Liver (tissue), 9 donors: ENCODE data around the gene GALNT16. TPM values are rescaled to one million over a fixed set of nuclear protein-coding genes. Genes with fewer than 3 reads are reported as not detected.

ENCODE experiments used
- DNase-seq: peaks from one replicate; pipeline ENCODE4 v3.0.0-alpha.2; 2017; ENCODE audit warnings: low spot score
- H3K27ac ChIP-seq, 2 donors: one replicate each; pipeline ENCODE4 v1.7.0; 2013; ENCODE audit warnings: inconsistent platforms in 2 of 2, low read length in 2 of 2, control low read depth in 1 of 2, low read depth in 1 of 2, mild to moderate bottlenecking in 1 of 2
- H3K27me3 ChIP-seq, 4 donors: one replicate each; pipeline versions ENCODE4 v1.6.1 to v1.7.0; 2013; ENCODE audit warnings: low read length in 3 of 4, inconsistent platforms in 1 of 4, mild to moderate bottlenecking in 1 of 4, moderate library complexity in 1 of 4; ENCODE audit not compliant: control insufficient read depth in 4 of 4, insufficient read depth in 4 of 4
- H3K36me3 ChIP-seq, 4 donors: one replicate each; pipeline versions ENCODE4 v1.6.1 to v1.7.0; 2013; ENCODE audit warnings: low read length in 3 of 4, mild to moderate bottlenecking in 3 of 4, low read depth in 1 of 4, moderate library complexity in 1 of 4; ENCODE audit not compliant: control insufficient read depth in 4 of 4, insufficient read depth in 3 of 4
- H3K4me1 ChIP-seq, 4 donors: one replicate each; pipeline versions ENCODE4 v1.6.1 to v1.7.0; 2013; ENCODE audit warnings: low read length in 3 of 4, mild to moderate bottlenecking in 3 of 4, moderate library complexity in 1 of 4; ENCODE audit not compliant: control insufficient read depth in 4 of 4, insufficient read depth in 4 of 4
- H3K4me3 ChIP-seq, 3 donors: one replicate each; pipeline versions ENCODE4 v1.6.1 to v1.7.0; 2013; ENCODE audit warnings: low read length in 3 of 3, control low read depth in 1 of 3, low read depth in 1 of 3, mild to moderate bottlenecking in 1 of 3
- H3K9ac ChIP-seq, 2 donors: one replicate each; pipeline ENCODE4 v1.7.0; 2013; ENCODE audit warnings: low read length in 2 of 2, mild to moderate bottlenecking in 2 of 2, moderate library complexity in 2 of 2, control low read depth in 1 of 2, low read depth in 1 of 2
- H3K9me3 ChIP-seq, 4 donors: one replicate each; pipeline versions ENCODE4 v1.6.1 to v1.7.0; 2013; ENCODE audit warnings: low read length in 3 of 4; ENCODE audit not compliant: control insufficient read depth in 4 of 4
- ATF3 ChIP-seq: IDR thresholded peaks from 2 replicates; pipeline ENCODE4 v1.6.1; 2016; ENCODE audit warnings: antibody characterized with exemption
- CTCF ChIP-seq: fragments of 150-350 bp; IDR thresholded peaks from 2 replicates; pipeline ENCODE4 v1.5.1; 2017; ENCODE audit warnings: improper control_type of control experiment, low read depth, low read length; ENCODE audit not compliant: missing input control
- EGR1 ChIP-seq, 2 donors: IDR thresholded peaks; 2 replicates each; pipeline ENCODE4 v1.6.1; 2016 to 2018; ENCODE audit warnings: antibody characterized with exemption in 2 of 2, low read depth in 2 of 2
- FOXA1 ChIP-seq: IDR thresholded peaks from 2 replicates; pipeline ENCODE4 v1.6.1; 2016; ENCODE audit warnings: antibody characterized with exemption
- FOXA2 ChIP-seq: IDR thresholded peaks from 2 replicates; pipeline ENCODE4 v1.6.1; 2016; ENCODE audit warnings: antibody characterized with exemption
- GABPA ChIP-seq, 2 donors: IDR thresholded peaks in 1 of 2; conservative IDR thresholded peaks in 1 of 2; 2 replicates each; pipeline ENCODE4 v1.6.1; 2016; ENCODE audit warnings: antibody characterized with exemption in 2 of 2, mild to moderate bottlenecking in 1 of 2, moderate library complexity in 1 of 2
- HNF4A ChIP-seq, 2 donors: conservative IDR thresholded peaks; 2 replicates each; pipeline ENCODE4 v1.6.1; 2016; ENCODE audit warnings: antibody characterized with exemption in 2 of 2, mild to moderate bottlenecking in 2 of 2
- HNF4G ChIP-seq: IDR thresholded peaks from 2 replicates; pipeline ENCODE4 v1.6.1; 2016; ENCODE audit warnings: antibody characterized with exemption
- JUND ChIP-seq, 2 donors: IDR thresholded peaks; 2 replicates each; pipeline ENCODE4 v1.6.1; 2016; ENCODE audit warnings: antibody characterized with exemption in 2 of 2
- MAX ChIP-seq: IDR thresholded peaks from 2 replicates; pipeline ENCODE4 v1.6.1; 2016; ENCODE audit warnings: antibody characterized with exemption
- NR2F2 ChIP-seq: IDR thresholded peaks from 2 replicates; pipeline ENCODE4 v1.6.1; 2016; ENCODE audit warnings: antibody characterized with exemption
- RAD21 ChIP-seq, 2 donors: IDR thresholded peaks; 2 replicates each; pipeline ENCODE4 v1.6.1; 2016; ENCODE audit warnings: antibody characterized with exemption in 2 of 2, mild to moderate bottlenecking in 2 of 2
- REST ChIP-seq: IDR thresholded peaks from 2 replicates; pipeline ENCODE4 v1.6.1; 2016; ENCODE audit warnings: antibody characterized with exemption, mild to moderate bottlenecking
- RXRA ChIP-seq, 2 donors: IDR thresholded peaks; 2 replicates each; pipeline ENCODE4 v1.6.1; 2017 to 2018; ENCODE audit warnings: antibody characterized with exemption in 2 of 2, mild to moderate bottlenecking in 1 of 2
- SP1 ChIP-seq: IDR thresholded peaks from 2 replicates; pipeline ENCODE4 v1.6.1; 2018; ENCODE audit warnings: antibody characterized with exemption, mild to moderate bottlenecking
- TAF1 ChIP-seq: conservative IDR thresholded peaks from 2 replicates; pipeline ENCODE4 v1.6.1; 2016; ENCODE audit warnings: antibody characterized with exemption, mild to moderate bottlenecking
- YY1 ChIP-seq: IDR thresholded peaks from 2 replicates; pipeline ENCODE4 v1.6.1; 2016; ENCODE audit warnings: antibody characterized with exemption, mild to moderate bottlenecking
- ZBTB33 ChIP-seq: IDR thresholded peaks from 2 replicates; pipeline ENCODE4 v1.6.1; 2016; ENCODE audit warnings: antibody characterized with exemption
- WGBS: extraction: QIAGEN DNeasy Blood & Tissue Kit; methylation state at CpG from one replicate; pipeline ENCODE4 v1.1.7; 2013; 5-methylcytosine and 5-hydroxymethylcytosine counted together
- polyA plus RNA-seq, 2 donors: library from polyadenylated mRNA; stranded (reverse) in 1 of 2; unstranded in 1 of 2; fragments of 200-250 nt in 1 of 2; fragments of >200 nt in 1 of 2; fragmentation: Nextera tagmentation in 1 of 2; extraction: Ambion mirVana in 1 of 2; gene quantifications; one replicate each; pipeline versions ENCODE4 v1.2.1 to v1.2.3, GENCODE V29; 2013 to 2015
- total RNA-seq, 2 donors: library from RNA; depleted of rRNA; stranded (reverse); fragments of >200 nt; gene quantifications; one replicate each; pipeline ENCODE4 v1.2.3, GENCODE V29; 2014
- donor health status: healthy.
- donor health status: healthy.
- donor health status: healthy.
- donor health status: healthy.
- donor health status: healthy.

Gene GALNT16
- total and polyA plus RNA-seq, 4 donors, result 0.25 to 1.2 (median 0.71) TPM

- no peak overlapping the region for H3K4me3 ChIP-seq
- 60% methylated on average over 10 of the region's 10 CpGs for WGBS
- H3K9me3 ChIP-seq, result no peaks in the 10 kb centered on the region
- DNase-seq, result no peak
- TF ChIP-seq MAX (no peak), REST (no peak), GABPA (IDR thresholded peaks at IDR 0.05 in 1 of 2, conservative IDR thresholded peaks at IDR 0.05 in 1 of 2) (no peak), HNF4G (no peak), TAF1 (no peak), NR2F2 (no peak), RAD21 (IDR thresholded peaks at IDR 0.05) (peak; percentile 84 to 85), SP1 (no peak), JUND (IDR thresholded peaks at IDR 0.05) (no peak), RXRA (IDR thresholded peaks at IDR 0.05) (no peak), ATF3 (no peak), FOXA2 (no peak), FOXA1 (no peak), EGR1 (IDR thresholded peaks at IDR 0.05; ENCODE audit: low read depth in 2 of 2) (no peak), CTCF (peak; percentile 84), HNF4A (conservative IDR thresholded peaks at IDR 0.05) (no peak), YY1 (no peak)
- H3K9ac ChIP-seq, result no peak overlapping the region
- H3K36me3 ChIP-seq, result peaks cover 7 to 30% (median 20%) of the 10 kb centered on the region in 4 donors
- no peaks in the 10 kb centered on the region for H3K4me1 ChIP-seq
- H3K27me3 ChIP-seq, result no peaks in the 10 kb centered on the region
- no peak overlapping the region for H3K27ac ChIP-seq
Measured at GRCh38 chr14:69242311-69243224, 17.4 kb upstream of the GALNT16 start.

- Histone ChIP-seq H3K9me3 (no peaks in the 10 kb centered on the region), H3K36me3 (peaks cover 0 to 17% (median 10%) of the 10 kb centered on the region in 4 donors), H3K4me3 (no peak overlapping the region), H3K9ac (no peak overlapping the region), H3K4me1 (no peaks in the 10 kb centered on the region), H3K27me3 (no peaks in the 10 kb centered on the region), H3K27ac (no peak overlapping the region)
- no peak for DNase-seq
- WGBS, result 91% methylated on average over 3 of the region's 3 CpGs
- no peak for TF ChIP-seq JUND (IDR thresholded peaks at IDR 0.05)
- no peak for TF ChIP-seq YY1
- TF ChIP-seq HNF4A (conservative IDR thresholded peaks at IDR 0.05), result no peak
- TF ChIP-seq REST, result no peak
- no peak for TF ChIP-seq ZBTB33
- no peak for TF ChIP-seq SP1
- no peak for TF ChIP-seq TAF1
- no peak for TF ChIP-seq FOXA1
- no peak for TF ChIP-seq HNF4G
Measured at GRCh38 chr14:69244946-69245345, 15.0 kb upstream of the GALNT16 start.
